ENCODE data around the gene RNF145.
"Not testable (repeated sequence)": the region's sequence is repeated elsewhere in the genome, so short reads cannot be mapped to it uniquely, and the experiment has no call there.

RNF145 gene

DNA sequence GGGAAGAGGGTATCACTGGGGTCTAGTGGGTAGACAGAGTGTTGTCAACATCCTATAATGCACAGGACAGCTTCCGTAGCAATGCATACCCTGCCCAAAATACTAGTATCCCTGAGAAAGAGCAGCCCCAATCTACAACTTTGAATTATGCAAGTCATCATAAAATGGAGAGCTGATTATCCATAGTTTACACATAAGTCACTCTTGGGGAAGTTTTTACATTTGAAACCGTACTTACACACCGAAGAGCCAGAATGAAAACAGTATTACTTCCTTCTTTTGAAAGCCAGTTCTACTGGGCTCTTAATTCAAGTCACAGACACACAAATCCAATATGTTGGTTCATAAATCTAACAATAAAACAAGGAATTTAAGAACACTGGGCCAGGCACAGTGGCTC, 21.6 kb downstream of the RNF145 start:
- DNase-seq, result no peak

DNA sequence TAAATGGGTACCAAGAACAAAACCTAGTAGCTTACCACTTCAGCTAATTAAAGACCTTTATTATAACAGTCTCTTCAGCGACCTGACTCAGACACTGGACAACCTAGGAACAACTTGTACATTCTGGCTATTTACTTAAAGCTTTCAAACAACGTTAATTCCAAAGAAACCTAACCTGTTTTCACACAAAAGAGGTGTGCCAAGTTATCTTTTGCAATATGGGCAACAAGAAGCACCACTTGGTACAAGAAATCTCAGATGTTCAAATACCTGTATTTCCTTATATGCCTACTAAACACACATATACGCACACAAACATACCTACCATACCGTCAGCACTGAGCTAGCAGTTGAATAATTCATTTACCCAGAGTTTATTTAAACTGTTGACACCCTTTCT, 23.0 kb downstream of the RNF145 start:
- no peak for DNase-seq

DNA sequence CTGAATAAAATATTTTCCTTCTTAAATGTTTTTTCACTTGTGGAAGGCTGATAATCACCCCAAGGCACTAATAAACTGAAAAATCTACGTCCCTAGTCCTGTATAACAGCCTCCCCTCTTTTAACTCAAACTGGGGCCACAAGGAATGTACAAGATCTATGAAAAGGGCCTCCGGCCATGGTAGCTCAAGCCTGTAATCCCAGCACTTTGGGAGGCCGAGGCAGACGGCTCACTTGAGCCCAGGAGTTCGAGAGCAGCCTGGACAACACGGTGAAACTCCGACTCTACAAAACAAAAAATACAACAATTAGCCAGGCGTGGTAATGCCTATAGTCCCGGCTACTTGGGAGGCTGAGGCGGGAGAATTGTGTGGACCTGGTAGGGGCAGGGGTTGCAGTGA, 23.6 kb downstream of the RNF145 start:
- DNase-seq, result no peak

DNA sequence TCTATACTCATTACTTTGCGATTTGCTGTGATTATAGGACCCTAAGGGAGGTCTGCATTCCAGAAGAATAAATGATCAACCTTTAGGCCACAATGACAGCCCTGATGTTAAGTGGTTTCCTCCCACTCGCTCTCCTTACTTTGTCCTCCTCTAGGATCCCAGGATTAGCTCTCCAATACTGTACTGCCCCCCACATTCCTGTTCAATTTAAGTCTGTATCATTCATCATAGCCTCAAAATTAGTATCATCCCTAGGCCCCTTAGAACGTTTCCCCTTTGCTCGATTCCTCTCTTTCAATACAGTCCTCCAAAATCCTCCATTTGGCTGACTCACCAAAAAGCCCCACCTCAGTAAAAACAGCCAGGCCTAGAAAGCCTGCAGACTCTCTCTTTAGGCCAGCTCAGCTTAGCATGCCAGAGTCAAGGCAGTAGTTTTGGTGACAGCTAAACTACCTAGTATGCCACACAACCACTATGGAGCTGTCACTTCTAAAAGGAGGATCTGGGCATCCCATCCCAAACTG, 24.4 kb downstream of the RNF145 start:
- DNase-seq, result no peak

DNA sequence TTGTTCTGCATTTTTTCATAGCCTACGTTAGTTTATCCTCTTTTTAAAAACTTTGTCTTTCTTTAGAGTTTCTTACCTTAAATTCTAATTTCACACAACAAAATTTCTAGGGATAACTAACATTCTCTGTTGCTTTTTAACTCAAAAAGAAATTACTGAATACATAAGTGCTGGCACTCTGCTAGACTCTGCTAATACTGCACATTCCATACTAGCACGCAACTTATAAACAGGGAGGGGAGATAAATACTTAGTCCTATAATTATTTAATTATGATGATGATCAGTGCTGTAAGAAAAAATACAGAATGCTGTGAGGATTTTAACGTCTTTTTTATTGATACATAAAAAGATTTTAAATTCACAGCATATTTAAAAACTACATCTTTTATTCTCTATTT, 25.1 kb downstream of the RNF145 start:
- DNase-seq, result no peak

DNA sequence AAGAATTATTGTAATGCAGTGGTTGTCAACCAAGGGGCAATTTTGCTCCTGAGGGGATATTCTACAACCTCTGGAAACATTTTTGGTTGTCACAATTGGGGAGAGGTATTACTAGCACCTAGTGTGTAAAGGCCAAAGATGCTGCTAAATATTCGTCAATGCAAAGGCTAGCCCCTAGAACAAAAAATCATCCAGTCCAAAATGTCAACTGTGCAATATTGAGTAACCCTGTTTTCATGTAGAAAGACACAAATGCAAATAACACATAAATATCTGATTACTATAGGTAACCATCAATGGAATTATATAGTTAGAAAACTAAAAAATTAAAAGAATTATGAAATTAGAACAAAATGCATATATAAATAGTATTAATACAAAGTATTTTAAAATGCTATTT, 26.1 kb downstream of the RNF145 start:
- no peak for DNase-seq

DNA sequence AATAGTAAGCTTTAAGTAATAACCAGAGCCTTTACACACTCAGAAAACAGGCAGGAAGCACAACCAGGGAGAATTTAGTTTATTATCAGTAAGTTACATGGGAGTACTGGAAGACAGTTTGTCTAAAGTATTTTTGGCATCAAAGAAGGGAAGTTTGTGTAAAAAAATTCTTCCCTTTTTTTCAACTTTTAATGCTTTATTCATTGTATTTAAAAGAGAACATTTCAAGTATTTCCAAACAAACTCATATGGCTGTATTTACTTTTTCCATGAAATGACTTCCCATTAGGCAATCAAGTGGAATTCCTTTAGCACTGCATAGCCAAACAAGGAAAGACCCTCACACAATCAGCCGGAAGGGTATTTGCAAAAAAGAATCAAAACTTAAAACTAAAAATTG, 26.7 kb downstream of the RNF145 start:
- DNase-seq, result no peak

DNA sequence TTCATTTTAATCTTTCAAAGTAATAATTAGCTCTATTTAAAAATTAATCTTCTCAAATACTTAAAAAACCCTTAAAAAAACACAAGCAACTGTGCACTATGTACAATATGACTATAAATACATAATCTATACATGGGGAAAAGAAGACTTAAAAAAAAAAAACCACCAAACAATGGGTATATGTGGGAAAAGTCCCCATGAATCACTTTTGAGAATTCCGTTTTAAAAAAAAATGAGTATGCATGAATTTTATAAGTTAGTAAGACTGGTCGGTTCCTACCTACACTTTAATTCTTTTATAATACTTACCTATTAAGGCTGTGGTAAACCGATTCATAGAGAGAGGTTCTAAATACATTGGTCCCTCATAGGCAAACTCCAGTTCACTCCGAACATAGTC, 27.7 kb downstream of the RNF145 start:
- DNase-seq, result no peak

DNA sequence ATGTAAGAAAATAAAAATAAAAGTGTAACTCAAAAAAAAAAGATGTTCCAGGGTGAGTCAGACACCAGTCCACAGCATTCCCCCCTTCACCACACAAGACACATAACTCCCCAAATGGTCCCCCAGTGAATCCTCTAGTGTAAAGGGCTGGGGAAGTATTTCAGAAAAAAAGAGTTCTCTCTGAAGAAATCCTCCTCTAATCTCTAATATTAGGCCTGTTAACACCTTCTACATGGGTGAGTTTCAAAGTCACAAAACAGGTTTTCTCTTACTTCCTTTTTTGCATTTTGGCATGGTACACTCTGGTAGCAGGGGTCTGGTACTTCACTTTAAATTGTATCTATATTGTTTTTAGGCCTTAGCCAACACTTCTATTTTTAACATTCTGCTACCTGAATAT, 28.2 kb downstream of the RNF145 start:
- no peak for DNase-seq

DNA sequence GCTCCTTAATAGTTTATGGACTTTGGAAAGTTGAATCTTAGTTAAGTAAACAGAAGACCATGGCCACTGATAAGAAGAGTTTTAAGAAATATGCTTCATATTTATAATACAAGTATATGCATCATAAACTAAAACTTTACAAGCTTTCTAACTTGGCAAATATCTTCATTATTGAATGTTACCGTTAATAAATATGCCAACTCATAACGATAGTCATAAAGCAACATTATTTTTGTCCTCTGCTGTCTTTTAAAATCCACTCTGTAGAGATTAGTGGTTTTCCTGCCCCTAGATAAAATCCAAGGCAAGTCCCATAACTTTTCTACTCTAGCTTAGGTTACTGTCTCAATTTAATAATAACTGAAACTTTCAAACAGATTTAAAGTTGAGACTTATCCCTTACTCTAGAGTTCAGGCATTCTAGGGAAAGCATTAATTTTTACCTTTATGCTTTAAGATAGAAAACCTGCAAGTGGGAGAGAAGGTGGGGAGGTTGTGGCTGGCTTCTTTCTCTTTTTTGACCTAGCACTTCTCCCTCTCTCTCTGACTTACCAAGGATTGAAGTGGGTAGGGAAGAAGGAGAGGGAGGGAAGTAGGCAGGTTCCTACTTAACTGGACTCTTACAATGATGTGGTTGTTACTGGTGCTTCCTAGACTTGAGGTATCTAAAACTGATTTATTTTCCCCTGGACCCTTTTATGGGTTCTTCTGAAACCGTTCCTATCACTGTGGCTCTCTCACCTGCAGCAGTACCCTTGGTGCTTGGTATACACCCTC, 29.6 kb downstream of the RNF145 start:
- DNase-seq, result no peak

DNA sequence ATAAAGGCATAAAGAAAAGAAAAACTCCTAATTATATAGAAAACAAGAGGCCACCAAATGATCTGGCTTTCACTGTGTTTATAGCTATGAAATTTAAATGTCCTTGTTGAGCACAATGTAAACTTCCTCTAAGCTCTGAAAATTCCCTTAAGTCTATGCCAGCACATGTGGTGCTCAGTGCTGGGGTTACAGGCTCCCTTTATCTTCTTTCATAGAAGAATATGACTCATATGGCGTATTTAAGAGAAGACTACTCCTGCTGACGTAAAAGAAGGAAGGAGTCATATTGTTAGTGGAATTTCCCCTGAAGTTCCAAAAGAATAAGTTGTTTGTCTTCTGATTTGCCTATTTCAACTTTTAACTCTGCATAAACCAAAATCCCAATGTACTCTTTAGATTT, 30.4 kb downstream of the RNF145 start:
- no peak for DNase-seq

DNA sequence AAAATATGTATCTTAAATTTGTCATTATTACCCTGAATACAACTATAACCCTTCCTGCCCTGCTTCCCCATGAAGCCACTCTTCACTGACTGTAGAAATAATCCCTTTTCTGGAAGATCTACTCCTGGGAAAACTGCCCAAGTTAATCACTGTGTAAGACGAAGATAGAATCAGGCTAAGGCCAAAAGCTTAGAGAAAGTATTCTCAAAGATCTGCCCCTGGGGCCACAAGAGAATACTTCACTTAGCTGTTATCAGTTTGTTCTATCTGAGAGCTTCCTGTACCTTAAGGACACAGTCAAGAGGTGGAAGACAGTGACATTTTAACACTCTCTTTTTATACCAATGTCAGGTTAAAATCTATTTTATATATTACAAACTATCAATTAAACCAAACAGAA, 33.8 kb downstream of the RNF145 start:
- DNase-seq, result no peak

DNA sequence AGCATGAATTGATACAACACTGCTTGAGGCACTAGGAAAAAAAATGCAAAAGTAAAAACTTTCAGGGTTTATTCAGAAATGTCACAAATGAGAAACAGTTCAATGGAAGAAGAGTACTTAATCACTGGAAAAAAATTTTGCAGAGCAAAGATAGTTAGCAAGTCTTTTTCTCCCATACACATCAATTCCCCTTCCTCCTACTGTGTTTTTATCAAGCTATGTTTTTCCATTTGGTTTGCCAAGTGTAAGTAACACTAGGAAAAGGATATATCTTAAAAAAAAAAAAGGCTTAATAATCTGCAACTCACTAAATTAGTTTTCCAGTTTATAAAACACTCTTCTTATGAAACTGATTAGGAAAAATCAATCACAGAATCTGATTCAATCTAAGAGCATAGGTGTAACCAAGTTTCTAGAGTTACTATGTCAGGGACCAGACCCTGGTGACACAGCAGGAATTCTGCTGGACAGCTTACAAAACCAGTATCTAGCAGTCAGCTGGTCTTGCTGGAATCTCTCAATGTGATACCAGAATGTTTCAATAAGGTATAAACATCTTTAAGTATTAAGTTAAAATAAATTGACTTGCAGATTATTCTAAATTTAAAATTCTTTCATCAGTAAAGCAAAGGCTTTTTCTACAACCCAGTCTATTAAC, 34.7 kb downstream of the RNF145 start:
- no peak for DNase-seq

DNA sequence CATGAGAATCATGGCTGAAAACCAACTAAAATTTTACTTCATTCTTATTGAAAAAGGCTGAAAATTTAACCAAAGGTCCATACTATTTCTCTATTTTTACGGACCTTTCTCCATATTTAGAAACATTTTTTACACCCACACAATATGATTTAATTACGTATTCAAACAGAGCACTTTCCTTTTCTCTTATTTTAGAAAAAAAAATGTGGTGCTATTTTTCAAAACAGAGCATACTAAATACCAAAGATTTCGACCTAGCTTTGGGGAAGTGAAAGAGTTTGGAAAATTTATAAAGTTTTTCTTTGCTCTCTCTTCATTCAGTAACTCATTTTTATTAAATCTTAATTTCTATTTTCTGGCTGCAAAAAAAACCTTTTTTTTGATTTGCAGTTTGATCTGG, 38.1 kb downstream of the RNF145 start:
- no peak for DNase-seq

DNA sequence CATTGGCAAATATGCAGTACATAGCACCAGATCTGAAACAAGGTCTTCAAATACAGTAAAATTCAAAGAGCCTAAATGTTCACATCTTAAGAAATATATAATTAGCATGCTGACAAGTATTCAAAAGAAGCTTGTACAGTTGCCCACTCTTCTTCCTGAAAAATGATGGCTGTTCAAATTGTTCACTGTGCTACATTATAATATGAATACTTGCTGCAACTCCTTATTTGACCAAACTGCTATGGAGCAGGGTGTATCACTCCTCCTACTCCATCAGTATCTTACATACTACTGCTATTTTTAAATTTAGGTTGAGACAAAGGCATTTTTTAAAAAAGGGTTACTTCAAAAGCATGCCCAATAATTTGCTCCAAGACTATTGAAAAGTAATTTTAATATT, 39.3 kb downstream of the RNF145 start:
- DNase-seq, result no peak

DNA sequence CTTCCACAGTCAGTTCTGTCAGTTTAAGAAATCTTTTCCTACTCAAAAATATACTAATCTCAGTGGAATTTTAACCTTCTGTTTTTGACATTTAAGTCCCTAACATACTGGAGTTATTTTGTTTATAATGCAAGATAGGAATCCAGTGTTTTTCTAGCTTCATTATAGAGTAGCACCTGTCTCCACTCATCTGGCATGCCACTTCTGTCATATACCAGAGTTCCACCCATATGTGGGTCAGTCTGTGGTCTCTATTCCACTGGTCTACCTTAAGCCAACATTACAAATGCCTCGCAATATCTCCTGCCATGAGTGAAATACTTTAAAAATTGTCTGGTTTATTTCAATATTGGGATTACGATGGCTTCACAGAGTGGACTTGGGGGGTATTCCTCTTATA, 42.9 kb downstream of the RNF145 start:
- no peak for DNase-seq

DNA sequence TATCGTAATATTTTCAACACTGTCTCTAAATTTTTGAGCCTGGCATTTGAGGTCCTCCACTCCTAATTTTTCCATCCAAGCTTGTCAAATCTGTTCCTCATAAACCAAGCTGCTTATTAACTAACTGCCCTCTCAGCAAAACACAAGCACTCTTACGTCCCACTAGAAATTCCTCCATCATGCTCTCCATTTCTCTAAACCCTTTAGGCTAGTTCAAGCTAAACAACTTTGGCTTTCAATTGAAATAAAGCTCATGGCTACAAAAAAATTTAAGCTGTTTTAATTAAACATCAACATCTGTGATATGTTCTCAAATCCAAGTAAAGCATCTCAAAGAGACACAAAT, 45.7 kb downstream of the RNF145 start:
- DNase-seq, result no peak

DNA sequence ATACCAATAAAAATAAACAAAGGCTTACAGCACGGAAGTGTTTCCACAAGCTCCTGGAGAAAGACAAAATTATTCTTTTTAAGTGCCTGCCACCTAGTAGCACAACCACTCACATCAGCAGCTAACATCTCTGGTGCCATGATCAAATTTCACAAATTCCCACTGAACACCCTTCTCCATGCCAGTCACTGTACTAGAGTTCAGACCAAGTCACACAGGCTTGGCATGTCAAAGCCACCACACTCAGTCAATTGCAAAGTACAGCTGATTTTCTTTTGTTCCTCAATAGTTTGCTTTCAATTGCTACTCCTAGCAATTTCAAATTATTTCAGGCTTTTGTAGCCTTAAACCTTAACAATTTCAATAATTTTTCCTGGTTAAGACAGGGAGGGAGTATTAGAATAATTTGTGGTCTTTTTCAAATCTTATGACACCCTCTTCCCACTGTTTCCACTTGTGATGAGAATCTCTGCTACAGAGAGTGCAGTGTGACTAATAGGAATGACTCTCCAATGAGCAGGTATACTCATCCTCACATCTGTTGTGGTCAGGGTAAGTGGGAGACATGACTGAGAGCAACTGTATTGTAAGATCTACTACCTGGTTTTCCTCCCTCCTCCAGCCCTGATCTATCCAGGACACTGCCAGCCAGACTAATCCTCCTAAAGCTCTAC, 46.2 kb downstream of the RNF145 start:
- no peak for DNase-seq

DNA sequence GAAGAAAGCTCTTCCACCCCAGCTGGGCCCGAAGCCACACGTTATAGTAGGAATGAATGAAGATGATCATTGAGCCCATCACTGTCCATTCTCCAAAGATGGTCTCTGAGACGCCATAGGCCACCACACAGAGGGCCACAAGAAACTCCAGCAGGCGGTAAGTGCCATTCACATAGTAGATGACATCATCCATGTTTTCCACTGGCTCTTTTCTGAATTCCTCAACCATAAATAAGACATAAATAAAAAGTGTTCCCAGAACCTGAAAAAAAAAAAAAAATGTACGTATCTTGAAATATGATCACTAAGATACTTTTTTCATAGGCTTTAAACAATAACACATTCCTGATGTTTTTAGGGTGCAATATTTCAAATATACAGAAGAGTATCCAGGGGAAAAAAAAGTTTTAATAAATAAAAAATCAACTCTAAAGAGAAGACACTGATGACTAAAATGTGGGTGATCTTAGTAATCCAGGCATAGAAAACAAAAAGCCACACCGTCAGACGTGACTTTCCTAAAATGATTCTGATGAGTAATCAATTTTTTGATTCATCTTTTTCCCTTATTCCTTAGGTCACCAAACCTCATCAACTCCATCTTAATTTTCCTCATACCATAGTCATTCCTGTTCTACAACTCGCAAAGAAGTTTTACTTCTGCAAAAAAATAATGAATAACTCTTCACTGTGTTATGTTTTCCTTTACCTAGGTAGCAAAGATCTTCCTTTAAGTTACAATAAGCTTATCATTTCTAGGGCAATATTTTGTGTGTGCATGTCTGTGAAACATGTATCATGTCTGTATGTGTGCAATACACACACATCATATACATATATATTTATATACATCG, 47.8 kb downstream of the RNF145 start:
- DNase-seq, result no peak

DNA sequence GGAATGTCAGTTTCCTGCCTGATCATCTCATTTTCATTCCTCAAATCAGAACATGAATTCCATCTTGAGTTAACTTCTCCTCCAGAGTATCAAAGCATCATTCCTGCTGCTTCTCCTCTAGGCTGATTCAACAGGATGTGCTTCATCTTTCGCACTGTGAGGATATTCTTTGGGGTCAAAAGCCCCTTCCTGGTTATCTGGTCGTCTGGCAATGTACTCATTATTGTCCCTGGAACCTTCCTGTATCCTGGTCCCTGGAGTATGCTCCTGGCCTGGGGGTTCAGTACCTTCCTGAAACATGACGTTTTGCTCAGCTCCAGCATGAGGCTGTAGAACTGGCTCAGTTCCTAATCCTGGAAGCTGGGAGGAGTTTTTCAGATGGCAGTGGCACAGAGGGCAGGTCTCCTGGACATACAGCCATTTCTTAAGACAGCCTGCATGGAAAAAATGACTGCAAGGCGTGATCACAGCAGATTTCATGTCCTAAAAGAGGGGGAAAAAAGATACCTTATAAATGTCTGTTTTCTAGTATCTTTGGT, 50.7 kb downstream of the RNF145 start:
- DNase-seq, result not testable (repeated sequence)

DNA sequence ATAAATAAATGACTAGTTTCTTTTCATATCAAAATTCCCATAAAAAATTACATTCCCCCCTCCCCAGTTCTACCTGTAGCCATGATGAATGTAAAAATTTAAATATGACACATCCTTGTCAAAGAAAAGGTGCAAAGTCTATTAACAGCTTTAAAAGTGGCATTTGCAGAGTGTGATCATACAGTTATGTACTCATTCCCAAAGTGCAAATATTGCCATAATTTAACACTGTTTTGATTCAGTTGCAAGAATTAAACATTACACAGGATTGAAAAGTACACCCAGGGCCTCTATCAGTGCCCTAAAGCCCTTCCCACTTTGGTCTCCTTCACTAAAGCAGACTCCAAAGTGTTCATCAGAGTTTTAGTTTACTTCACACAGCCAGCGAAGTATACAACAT, 51.8 kb downstream of the RNF145 start:
- DNase-seq, result no peak

DNA sequence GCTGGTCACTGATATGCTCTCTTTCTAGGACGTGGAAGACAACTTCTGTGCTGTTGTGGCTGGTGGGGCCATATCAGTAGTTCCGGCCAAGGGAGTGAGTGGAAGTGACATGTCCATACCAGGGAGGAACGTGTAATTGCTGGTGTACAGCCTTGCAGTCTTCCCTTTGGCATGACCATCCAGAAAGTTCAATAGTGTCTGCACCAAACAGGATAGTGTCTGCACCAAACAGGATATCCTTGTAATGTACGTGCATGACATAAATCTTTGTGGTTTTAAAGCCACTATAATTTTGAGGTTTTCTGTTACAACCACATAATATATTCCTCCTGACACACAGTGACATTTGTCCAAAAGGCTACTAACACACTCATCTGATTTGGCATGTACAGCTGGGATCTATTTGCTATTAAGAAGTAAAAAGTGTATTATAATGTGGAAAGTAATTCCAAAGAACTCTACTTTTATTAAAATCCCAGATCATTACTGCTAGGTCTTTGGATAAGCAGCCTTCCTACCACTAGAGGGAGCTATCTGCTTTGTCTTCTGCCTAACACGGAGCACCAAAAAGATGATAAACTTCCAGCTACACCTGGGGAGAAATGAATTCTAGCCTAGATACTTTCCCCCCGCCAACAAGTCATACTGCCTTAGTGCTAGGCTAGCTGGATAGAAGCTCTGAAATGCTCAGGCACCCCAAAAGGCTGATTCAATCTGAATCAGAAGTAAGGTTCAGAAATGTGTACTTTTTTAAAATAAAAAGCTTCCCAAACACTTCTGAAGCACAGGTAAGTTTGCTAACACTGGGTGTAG, 52.7 kb downstream of the RNF145 start:
- DNase-seq, result no peak
